GM19238 (cell line): ENCODE results near the gene B9D1.

Experiments used
- DNase-seq: peaks from one replicate; pipeline ENCODE4 v3.0.0; 2011; ENCODE audit warnings: low spot score; ENCODE audit not compliant: insufficient read length

B9D1 gene

DNA sequence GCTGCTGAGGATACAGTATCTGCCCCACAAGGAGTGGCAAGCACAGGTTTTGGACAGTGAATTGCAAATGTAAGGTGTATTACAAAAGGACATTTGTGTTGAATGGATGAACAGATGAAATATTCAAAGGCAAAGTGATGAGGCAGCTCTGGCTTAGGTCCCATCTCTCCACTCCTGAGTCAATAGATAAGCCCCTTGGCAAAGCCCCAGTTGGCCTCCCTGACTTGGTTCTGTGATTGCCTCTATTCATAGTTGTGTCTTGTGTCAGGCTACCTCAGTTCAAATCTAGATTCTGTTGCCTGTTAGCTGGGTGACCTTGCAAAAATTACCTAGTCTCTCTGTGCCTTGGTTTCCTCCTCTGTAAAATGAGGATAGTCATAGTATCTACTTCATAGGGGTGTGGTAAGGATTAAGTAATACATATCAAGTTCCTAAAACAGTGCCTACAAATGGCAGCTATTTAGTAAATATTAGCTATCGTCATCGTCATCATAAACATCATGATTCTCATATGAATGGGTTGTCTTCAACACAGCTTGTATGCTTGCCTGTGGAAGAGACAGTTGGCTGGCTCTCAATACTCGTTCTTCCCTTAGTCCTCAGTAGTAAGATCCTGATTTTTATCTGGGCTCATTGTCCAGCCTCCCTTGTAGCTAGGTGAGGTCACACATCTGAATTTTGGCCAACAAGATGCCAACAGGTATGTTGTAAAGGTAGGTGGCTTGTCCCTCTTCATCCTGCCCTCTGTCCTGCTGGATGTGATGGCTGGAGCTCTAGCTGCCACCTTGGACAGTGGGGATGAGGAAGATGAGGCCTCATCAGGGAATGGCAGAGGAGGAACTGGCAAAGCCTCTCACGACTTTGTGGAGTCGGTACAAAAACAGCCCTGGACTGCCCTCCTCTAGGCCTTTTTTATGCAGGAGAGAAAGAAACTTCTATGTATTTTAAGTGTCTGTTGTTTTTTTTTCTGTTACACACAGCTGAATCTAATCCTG, 26.6 kb upstream of the B9D1 start:
- no peak for DNase-seq

DNA sequence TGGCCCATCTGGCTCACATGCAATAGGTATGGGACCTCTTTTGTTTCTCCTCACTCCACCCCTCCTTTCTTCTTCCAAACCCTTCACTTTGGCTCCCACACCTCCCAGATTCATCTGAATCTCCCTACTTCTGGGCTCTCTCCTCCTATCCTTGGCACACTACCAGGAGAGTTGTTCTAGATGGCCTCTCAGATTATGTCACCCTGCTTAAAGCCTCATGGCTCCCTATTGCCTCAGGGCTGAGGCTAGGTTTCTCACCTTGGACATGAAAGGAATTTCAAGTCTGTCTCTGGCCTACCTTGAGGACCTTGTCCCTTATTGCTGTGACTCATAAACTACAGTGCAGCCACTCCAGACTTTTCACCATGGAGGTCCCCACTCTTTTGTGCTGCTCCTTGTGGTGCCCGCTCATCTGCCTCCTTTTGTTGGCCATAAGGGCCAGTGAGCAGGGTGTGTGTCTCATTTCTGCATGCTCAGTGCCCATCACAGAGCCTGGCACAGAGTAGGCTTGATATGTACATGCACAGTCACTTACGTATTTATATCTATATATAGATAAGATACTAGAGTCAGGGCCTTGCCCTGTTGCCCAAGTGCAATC, 25.5 kb upstream of the B9D1 start:
- DNase-seq, result no peak

DNA sequence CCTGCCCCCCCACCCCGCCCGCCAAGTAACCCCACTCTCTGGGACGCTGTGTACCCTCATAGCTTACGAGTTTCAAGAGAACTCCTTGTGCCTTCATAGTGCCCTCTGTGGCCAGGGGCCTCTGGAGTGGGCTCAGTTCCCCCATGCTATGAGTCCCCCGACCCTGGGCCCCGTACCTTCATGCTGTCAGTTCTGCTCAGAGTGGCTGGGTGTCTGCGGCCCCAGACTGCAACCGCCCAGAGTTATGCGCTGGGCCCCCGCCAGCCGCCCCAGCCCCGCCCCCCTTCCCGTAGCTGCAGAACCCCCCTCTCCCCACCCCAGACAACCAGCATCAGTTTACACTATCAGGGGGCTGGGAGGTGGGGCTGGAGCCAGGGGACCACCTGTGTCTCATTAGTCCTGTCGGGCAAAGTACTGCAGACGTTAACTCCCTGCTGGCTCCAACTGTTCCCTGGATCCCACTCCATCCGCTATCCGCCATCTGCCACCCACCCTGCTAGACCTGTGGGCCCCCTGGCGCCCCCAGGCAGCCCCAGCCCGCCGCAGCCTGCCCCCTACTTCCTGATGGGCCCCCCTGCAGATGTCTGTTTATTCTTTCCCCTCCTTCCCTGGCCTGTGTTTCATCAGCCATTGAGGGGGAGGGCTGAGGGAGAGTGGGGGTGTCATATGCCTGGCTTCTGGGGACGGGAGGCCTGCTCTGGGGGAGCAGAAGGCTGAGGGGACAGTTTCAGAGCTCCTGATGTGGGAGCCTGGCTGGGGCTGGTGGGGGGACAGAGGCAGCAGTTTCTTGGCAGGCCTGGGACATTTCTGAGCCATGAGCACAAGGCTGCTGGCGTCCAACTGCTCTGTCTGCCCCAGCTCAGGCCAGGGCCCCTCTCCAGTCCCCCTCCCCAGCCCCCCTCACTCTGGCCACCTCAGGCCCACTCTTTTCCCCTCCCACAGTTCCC, 24.7 kb upstream of the B9D1 start, which contains the start of gene MFAP4:
MFAP4 (minus strand) TSS at position 217 of the 947 bp plus-strand sequence; CDS start at position 182, 35 bp downstream.
- DNase-seq, result no peak

DNA sequence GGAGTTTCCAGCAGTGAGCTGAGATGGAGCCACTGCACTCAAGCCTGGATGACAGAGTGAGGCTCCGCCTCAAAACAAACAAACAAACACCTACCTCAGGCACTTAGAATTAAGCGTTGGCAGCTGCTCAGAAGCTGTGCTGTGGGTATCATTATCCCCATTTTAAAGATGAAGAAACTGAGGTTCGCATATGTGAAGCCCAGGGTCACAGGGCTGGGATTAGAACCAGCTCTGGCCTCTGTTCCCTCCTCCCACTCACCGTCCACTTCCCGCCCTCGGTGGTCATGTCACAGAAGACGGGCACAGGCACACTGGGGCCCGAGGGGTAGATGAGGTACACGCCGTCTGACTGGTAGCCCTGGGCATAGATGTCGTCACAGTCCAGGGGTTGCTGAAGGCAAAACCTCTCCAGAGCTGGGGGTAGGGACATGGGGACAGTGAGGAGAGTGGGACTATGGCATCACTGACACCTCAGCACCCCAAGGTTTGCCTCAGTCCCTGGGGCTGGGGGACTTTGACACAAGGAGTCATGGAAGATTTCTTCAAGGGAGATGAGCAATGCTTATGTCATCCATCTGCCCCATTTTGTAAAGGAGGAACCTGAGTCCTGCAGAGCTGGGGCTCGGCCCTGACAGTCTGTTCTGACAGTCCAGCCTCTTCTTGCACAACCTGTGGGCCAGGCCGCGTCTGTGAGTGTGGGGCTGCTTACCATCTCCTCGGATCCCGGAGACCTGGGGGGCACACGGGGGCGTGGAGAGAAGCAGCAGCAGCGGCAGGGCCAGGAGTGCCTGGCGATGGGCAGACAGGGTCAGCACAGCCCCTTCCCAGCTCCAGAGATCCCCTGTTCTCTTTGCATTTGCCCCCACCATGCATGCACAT, 23.8 kb upstream of the B9D1 start:
- DNase-seq, result no peak

DNA sequence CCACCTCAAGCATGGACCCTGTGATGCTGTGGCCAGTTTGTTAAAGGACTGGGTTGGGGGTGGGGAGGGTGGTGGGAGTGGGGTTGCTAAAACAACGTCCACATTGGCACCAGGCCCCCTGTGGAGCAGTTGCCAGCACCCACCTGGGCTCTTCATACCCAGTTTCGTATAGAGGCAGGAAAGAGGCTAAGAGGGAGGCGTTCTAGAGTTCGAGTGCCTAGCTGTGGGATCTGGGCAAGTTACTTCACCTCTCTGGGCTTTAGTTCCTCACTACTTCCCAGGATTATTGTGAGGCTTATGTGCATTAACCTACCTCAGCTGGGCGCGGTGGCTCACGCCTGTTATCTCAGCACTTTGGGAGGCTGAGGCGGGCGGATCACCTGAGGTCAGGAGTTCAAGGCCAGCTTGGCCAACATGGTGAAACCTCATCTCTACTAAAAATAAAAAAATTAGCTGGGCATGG, 23.0 kb upstream of the B9D1 start:
- DNase-seq, result no peak

DNA sequence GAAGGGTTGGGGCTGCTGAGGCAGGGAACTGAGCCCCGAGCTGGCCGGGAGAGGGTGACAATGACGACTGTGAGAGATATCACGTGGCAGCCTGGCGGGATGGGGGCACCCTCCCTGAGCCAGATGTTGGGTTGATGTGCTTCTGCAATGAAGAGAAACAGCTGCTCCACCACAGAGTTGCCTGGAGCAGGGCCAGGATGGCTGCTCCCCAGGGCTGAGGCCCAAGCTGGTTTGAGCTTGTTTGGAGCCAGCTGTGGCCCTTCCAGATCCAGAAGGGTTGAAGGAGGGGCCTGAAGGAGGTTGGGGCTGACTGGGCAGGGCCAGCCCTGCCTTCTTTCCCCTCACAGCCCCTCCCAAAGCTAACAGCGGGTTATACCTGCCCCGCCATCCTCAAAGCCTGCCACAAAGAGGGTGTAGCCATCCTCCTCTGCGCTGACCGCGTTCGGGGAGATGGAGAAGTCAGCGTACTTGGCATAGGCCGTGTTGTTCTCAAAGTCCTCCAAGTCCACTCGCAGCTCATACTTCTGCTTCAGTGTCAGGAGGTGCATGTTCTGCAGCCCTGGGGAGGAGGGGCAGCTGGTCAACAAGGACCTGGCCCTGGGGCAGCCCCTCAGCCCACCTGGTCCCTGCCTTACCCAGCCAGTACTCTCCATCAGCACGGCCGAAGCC, 22.3 kb upstream of the B9D1 start:
- no peak for DNase-seq

DNA sequence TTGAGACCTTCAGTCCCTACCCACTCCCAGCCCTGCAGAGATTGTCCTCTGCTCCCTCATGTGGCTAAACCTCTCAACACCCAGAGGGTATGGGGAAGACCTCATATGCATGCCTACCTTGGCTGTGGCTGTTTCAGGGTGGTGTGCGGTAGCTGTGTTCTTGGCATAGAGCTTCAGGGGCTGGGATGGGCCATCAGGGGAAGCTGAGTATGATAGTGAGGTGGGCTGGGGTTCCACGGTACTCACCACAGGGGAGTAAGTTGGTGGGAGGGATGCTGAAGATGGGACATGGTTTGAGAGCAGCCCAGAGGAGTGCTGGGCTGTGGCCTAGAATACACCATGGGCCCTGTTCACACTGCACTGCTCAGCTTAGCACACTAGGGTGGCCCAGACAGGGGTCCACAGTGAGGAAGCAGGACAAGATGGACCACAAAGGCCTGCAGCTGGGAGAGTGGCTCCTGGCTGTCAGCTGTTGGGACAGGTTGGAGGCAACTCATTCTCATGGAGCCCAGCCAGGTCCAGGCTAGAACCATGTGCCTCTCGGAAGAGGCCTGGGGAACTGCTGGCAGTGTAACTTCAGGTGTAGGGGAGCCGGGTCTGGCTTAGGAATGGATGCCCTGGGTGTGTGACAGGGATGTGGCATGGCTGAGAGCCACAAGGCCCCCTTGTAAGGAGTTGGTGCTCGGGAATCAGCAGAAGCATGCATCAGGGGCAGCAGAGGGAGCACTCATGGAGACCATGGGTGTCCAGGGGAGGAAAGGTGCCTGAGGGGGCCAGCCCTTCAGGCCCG, 21.4 kb upstream of the B9D1 start:
- DNase-seq, result no peak

DNA sequence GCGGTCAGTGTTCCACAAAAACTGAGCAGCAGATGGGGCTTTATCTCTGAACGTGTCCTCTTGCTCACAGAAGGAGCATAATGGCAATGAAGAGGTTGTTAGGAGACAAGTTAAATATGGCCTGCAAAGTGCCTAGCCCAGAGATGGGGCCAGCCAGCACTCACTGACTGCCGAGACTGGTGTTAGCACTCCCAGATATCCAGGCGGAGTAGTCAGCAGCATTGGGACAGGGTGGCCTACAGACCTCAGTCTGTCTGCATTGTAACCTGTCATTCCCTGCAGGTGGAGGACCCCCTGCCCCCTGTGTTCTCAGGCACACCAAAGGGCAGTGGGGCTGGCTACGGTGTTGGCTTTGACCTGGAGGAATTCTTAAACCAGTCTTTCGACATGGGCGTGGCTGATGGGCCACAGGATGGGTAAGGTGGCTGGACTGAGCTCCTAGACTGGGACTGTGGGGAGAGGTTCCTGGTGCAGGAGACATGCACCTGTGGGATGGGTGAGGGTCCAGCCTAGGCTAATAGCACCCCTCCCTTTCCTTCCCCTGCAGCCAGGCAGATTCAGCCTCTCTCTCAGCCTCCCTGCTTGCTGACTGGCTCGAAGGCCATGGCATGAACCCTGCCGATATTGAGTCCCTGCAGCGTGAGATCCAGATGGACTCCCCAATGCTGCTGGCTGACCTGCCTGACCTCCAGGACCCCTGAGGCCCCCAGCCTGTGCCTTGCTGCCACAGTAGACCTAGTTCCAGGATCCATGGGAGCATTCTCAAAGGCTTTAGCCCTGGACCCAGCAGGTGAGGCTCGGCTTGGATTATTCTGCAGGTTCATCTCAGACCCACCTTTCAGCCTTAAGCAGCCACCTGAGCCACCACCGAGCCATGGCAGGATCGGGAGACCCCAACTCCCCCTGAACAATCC, 20.3 kb upstream of the B9D1 start:
- no peak for DNase-seq

DNA sequence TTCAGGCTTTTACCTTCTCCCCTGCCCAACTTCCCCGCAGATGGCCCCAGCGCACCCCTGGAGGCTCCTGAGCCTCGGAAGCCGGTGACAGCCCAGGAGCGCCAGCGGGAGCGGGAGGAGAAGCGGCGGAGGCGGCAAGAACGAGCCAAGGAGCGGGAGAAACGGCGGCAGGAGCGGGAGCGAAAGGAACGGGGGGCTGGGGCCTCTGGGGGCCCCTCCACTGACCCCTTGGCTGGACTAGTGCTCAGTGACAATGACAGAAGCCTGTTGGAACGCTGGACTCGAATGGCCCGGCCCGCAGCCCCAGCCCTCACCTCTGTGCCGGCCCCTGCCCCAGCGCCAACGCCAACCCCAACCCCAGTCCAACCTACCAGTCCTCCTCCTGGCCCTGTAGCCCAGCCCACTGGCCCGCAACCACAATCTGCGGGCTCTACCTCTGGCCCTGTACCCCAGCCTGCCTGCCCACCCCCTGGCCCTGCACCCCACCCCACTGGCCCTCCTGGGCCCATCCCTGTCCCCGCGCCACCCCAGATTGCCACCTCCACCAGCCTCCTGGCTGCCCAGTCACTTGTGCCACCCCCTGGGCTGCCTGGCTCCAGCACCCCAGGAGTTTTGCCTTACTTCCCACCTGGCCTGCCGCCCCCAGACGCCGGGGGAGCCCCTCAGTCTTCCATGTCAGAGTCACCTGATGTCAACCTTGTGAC, 19.4 kb upstream of the B9D1 start:
- no peak for DNase-seq

DNA sequence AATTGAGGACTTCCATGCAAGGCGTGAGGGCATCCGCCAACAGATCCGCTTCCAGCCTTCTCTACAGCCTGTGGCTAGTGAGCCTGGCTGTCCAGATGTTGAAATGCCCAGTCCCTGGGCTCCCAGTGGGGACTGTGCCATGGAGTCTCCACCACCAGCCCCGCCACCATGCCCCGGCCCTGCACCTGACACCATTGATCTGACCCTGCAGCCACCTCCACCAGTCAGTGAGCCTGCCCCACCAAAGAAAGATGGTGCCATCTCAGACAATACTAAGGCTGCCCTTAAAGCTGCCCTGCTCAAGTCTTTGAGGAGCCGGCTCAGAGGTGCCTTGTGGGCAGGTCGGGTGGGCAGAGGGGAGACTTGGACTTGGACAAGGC, 18.8 kb upstream of the B9D1 start:
- DNase-seq, result no peak

DNA sequence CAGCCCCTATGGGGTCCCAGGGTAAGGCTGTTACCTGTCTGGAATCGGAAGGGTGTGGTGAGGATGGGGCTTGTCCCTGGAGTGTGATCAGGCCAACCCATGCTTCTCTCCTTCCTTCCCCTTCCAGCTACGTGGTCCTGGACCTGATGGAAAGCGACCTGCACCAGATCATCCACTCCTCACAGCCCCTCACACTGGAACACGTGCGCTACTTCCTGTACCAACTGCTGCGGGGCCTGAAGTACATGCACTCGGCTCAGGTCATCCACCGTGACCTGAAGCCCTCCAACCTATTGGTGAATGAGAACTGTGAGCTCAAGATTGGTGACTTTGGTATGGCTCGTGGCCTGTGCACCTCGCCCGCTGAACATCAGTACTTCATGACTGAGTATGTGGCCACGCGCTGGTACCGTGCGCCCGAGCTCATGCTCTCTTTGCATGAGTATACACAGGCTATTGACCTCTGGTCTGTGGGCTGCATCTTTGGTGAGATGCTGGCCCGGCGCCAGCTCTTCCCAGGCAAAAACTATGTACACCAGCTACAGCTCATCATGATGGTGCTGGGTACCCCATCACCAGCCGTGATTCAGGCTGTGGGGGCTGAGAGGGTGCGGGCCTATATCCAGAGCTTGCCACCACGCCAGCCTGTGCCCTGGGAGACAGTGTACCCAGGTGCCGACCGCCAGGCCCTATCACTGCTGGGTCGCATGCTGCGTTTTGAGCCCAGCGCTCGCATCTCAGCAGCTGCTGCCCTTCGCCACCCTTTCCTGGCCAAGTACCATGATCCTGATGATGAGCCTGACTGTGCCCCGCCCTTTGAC, 18.2 kb upstream of the B9D1 start:
- DNase-seq, result no peak

DNA sequence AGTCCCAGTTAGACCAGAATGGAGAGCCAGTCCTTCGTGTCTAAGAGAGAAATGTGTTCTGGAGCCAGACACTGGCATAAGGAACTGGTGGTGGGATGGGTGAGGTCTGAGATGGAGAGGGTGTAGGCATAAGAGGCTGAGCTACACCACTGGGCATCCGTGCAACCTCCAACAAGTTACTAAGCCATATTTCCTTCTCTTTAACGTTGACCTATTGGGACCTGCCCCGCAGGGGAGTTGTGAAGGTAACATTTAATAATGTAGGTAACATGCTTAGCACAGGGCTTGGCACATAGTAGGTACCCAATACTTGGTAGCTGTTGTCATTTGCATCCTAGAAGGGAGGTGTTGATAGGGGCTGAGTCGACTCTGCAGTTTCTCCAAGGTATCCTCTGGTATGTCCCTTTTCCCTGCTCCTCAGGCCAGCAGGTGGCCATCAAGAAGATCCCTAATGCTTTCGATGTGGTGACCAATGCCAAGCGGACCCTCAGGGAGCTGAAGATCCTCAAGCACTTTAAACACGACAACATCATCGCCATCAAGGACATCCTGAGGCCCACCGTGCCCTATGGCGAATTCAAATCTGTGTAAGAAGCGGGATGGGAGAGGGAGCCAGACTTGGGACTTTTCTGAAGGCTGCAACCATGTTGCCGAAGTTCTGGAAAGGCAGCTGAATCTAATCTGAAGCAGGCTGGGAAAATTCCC, 17.0 kb upstream of the B9D1 start:
- DNase-seq, result no peak

DNA sequence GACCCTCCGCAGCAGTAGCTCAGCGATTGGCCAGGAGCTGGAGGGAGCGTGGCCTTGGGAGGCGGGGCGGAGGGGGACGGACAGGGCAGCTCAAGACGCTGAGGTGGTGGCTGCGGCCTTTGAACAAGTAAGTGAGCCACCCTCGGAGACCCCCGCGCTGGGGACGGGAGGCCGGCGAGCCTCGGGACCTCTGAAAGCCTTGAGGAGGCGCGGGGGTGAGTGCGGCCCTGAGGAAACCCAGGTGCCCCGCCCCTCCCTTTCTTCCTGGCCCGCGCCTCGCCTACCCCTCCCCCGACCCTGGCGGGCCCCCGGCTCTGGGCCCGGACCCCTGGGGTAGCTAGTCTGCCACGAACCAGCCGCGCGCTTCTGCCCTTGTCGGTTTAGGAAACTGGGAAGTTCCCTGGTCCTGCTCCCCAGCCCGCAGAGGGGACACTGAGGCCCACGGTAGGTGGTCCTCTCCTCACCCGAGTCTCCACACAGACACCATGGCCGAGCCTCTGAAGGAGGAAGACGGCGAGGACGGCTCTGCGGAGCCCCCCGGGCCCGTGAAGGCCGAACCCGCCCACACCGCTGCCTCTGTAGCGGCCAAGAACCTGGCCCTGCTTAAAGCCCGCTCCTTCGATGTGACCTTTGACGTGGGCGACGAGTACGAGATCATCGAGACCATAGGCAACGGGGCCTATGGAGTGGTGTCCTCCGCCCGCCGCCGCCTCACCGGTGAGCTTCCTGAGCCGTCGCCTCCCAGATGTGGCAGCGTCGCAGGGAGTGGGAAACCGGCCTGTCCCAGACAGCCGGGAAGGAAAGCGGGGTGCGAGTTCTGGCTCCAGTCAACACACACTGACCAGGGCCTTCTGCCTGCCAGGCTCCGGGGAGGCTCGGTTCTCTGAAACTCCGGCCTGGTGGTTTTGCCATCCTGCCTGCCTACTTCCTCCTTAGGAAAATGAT, 16.2 kb upstream of the B9D1 start, which contains the start of gene MAPK7:
MAPK7 (plus strand) TSS at position 83 of the 945 bp plus-strand sequence; CDS start at position 486, 403 bp downstream.
- no peak for DNase-seq

DNA sequence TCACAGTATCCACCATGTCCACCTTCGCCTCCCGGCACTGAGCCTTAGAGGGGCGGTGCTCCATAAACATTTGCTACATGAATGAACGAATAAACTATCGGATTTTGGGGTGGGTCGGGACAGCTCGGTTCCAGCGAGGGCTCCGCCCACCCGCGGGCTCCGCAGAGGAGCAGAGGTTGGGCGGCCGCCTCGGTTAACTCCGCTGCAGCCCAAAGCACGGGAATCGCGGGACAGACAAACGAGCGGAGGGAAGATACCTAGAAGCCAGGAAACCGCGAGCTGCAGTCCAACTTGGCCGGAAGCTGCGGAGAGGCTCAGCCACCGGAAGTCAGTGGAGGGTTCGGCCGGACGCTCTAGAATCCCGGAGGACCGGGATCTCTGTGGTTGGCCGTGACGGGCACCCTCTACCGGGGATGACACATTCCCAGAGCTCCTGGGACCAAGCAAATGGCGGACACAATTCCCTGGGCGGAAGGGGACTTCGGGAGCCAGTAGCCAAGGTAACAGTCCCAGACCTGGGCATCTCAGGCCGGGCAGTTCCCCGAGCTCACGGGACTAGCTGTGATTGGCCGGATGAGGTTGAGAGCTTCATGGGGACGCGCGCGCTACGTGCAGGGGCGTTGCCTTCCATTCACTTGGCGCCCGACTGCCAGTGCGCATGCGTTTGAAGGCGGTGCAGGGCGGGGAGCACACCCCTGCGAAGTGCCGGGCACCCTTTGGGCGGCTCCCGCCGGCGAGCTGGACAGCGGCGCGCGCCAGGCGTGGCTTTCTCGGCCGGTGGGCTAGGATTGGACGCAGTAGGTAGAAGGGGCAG, 15.3 kb upstream of the B9D1 start:
- peak; percentile 100 for DNase-seq
